Gastroesophageal sphincter (tissue), 3 donors: Measurements from ENCODE around the gene MIDN.

Source experiments
- EP300 ChIP-seq: sonication (generic); formaldehyde crosslinking; IDR thresholded peaks from one replicate; pipeline ENCODE4 v1.6.1; 2017; ENCODE audit warnings: antibody characterized with exemption, mild to moderate bottlenecking
- TF ChIP-seq, protein P1 (sequence below), 4 experiments: fragments of 200-600 bp in 2 of 4; fragments of 450-650 bp in 2 of 4; sonication (generic) in 1 of 4; IDR thresholded peaks; one replicate each; pipeline ENCODE4 v1.5.1; 2017 to 2019; ENCODE audit warnings: antibody characterized with exemption in 4 of 4, mild to moderate bottlenecking in 2 of 4, moderate library complexity in 2 of 4

DNA sequence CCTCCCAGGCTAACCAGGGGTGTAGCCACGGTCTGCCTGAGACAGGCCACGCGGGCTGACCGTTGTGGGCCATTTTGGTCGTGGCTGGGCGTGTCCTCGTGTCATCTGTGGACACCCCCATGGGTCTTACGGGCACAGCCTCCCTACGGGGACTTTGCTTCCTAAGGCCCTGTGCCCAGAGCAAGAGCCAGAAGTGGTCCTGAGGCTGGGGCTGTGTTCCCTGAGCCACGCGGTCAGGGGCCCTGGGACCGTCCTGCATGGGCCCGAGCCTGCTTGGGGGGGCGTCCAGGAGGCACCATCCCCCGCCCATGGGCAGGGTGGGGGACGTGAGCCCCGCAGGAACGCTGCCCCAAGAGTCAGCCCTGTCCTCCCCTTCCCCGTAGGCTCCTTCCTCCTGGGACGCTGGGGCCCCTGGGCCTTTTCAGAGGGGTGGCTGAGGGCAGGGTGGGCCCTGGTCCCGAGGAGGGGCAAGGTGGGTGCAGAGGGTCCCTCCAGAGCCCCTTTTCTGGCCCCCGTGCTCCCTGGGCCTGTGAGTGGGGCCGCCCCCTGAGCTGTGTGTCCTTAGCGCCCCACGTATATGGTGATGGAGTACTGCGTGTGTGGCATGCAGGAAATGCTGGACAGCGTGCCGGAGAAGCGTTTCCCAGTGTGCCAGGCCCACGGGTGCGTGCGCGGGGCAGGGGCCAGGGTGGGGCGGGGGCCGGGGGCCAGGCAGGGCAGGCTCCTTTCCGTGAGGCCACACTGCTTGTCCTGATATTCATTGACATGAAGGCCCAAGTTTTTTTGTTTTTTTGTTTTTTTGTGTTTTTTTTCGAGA is 29.4 kb upstream of the MIDN start:
- TF ChIP-seq EP300, result no peak
- TF ChIP-seq, protein P1, sequence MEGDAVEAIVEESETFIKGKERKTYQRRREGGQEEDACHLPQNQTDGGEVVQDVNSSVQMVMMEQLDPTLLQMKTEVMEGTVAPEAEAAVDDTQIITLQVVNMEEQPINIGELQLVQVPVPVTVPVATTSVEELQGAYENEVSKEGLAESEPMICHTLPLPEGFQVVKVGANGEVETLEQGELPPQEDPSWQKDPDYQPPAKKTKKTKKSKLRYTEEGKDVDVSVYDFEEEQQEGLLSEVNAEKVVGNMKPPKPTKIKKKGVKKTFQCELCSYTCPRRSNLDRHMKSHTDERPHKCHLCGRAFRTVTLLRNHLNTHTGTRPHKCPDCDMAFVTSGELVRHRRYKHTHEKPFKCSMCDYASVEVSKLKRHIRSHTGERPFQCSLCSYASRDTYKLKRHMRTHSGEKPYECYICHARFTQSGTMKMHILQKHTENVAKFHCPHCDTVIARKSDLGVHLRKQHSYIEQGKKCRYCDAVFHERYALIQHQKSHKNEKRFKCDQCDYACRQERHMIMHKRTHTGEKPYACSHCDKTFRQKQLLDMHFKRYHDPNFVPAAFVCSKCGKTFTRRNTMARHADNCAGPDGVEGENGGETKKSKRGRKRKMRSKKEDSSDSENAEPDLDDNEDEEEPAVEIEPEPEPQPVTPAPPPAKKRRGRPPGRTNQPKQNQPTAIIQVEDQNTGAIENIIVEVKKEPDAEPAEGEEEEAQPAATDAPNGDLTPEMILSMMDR (IDR thresholded peaks at IDR 0.05), result no peak
